HG02798 (cell line): ENCODE measurements around the gene VKORC1.
A peak's percentile ranks its signal among the peaks of the same experiment; 100 is the strongest.
"Not testable (repeated sequence)": the region's sequence is repeated elsewhere in the genome, so short reads cannot be mapped to it uniquely, and the experiment has no call there.

ENCODE experiments used
- ATAC-seq: cut with Tn5 transposase; IDR thresholded peaks from one replicate; pipeline ENCODE4 v1.9.1; 2021; ENCODE audit warnings: mild to moderate bottlenecking; ENCODE audit not compliant: unreplicated experiment, poor library complexity

VKORC1 gene

DNA sequence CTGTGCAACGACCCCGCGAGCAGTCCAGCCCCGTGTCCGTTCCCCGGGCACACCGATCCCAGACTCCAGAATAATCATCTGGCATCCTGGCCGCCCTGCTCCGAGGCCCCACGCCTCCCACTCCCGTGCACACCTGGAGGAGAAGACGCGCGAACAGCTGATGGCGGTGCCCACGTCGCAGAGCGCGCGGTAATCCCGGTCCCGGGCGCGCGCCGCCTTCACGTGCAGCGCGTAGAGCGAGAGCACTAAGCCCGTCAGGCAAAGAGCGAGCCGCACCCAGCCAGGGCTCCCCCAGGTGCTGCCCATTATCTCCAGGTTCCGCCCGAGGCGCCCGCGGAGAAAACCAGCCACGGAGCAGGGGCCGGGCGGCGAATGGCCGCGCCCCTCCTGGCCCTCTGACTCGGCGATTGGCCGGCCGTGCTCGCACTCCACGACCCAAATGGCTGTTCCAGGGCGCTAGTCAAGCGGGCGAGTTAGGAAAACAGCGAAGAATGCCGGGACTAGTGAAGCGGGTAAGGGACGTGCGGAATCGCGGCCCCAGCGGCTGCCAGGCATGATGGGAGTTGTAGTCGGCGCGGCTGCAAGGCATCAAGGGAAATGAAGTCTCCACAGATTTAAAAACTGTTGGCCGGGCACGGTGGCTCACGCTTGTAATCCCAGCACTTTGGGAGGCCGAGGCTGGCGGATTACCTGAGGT lies at the start of gene VKORC1:
Gene VKORC1 (minus strand): TSS at position 374 of the 697 bp plus-strand sequence. CDS start 68 bp downstream, at position 306.
- peak; percentile 86 for ATAC-seq

DNA sequence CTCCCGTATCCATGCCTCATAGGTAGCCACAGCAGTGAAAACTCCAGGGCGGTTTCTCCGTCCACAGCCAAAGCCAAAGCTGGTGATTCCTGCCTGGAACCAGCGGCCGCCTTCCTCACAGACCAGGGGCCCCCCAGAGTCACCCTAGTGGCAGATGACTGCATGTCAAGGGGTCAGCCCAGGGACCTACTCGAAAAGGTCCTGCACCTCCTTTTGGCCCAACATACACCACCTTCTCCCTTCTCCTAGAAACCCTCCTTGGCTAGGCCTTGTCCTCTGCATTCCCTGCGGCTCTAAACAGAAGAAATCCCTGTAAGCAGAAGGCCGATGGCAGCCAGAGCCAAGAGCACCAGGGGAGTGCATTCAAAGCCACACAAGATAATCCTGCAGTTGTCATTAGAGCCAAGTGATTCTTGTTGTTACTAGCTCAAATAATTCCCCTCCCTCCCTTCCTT lies 49.1 kb upstream of the VKORC1 start:
- ATAC-seq = no peak

DNA sequence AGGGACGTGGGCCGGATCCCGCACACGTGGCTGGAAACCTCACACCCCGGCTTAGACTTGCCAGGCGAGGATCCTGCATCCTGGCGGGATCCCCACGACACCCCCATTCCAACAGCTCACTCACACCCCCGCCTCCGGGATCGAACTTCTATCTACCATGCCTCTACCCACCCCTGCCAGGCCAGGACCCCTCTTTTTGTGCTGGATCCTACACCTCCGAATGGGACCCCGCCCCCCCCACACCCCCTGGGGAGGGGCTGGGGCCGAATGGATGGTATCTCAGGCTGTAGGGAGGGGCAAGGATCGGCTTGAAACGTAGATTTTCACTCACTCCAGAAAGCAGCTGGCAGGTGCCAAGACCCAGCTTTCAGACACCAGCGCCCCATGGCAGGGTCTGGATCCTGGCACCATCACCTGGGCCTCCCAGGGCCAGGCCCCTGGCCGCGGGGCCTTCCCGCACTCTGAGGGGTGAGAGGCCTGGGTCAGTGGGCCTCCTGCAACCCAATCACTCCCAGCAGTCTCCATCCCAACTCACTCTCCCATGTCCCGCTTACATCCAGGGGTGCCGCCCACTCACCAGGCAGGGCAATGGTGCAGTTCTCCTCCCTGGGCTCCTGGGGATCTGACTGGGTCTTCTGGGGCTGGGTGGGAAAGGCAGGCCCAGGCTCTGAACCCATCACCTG lies 48.6 kb upstream of the VKORC1 start:
- no peak for ATAC-seq

DNA sequence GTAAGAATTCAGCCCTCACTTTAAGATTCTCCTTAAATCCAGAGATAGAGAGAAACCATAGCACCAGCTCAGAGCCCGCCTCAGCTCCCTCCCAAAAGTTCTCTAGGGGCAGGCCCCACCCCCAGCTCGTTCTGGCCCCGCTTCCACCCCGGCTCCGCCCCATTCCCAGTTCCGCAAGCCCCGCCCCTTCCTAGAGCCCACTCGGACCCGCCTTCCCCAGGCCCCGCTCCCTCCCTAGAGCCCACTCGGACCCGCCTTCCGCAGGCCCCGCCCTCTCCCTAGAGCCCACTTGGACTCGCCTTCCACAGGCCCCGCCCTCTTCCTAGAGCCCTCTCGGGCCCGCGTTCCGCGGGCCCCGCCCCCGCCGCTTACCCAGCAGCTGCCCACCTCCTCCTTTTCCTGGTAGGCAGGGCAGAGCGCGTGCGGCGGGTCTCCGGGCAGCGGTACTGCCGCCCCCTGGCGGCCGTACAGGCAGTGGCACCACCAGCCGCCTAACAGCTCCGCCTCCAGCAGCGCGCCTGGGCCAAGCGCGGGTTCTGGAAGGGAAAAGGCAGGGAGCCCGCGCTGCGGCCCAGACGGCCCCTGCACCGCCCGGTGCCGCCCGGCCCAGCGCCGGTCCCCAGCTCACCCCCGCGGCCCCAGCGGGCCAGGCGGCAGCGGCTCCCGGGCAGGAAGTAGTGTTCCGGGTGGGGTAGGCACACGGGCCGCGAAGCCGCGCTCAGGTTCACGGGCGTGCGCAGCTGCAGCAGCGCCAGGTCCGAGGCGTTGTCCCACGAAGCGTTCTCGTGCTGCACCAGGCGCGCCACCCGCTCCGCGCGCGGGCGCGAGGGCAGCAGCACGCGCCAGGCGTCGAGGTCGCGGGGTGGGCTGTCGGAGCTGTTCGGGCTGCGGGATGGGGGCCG lies 47.8 kb upstream of the VKORC1 start:
- ATAC-seq = peak; percentile 95

DNA sequence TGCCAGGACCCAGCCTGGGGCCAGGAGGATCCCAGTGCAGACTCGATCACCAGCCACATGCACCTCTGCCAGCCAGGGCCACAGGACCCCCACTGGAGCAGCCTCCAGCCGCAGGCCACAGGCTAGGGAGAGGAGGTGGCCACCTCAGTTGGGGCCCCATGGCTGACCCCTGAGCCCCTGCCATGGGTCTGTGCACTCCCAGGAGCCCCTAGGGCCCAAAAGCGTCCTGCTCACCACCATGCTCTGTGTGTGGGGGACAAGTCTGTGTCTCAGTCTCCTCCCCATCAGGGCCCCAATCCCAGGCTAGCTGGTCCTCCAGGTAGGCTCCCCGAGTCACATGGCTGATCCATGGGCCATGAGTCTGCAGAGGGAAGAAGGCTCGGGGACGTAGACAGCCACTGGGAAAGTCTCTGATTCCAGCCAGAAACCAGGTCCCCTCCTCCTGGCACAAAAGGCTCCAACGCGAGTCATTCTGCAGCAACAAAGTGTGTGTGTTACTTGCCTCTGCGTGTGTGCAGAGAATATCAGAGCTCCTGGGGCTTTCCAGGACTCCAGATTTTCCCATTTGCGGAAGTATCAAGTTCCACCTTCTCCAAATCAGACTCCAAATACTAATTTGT lies 47.0 kb upstream of the VKORC1 start:
- peak; percentile 1 for ATAC-seq

DNA sequence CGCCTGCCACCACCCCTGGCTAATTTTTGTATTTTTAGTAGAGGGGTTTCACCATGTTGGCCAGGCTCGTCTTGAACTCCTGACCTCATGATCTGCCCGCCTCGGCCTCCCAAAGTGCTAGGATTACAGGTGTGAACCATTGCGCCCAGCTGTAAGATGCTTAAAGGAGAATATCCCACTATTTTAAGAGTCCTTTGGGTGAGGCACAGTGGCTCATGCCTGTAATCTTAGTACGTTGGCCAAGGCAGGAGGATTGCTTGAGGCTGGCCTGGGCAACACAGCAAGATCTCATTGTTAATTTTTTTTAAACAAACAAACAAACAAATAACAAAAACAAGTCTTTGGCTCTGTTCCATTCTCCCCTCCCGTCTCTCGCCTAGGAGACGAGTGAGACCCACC lies 46.5 kb upstream of the VKORC1 start:
- ATAC-seq = not testable (repeated sequence)

DNA sequence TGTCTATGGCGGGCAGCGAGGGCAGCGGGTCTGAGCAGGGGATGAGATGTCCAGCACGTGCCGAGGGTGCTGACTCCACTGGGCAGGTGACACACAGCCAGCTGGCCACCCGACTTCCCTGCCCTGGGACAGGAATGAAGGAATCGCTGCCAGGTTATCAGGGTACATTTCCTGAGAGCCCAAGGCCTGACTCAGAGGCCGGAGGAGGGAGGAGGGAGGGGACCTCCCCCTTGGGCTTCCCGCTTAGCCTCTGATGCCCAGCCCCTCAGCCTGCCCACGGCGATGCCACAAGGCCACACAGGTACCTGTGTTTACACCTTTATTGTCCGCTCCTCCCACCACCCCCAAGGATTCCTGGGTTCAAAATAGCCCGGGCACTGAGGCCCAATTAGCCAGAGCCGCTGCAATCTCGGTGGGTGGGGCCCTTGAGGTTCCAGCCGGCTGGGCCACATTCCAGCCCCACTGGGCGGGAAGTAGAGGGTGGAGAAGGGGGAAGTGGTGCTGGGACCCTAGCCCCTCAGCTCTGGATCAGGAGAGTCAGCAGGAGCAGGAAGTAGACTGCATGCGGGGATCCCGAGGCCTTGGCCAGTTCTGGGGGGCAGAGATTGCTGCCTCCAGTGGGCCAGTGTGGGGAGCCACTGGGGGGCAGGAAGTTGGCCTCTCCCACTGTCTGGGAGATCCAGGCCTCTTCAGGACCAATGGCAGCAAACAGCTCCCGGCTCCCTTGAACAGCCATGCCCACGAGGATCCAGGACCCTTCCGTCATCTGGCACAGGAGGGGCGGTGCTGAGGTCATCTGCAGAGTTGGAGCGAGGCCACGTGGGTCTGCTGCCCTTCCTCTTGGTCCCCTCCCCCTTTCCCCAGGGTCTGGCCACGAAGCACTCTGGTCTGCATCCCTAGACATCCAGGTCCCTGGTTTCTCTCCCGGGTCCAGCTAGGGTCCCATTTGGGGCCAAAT lies 44.3 kb upstream of the VKORC1 start:
- no peak for ATAC-seq

DNA sequence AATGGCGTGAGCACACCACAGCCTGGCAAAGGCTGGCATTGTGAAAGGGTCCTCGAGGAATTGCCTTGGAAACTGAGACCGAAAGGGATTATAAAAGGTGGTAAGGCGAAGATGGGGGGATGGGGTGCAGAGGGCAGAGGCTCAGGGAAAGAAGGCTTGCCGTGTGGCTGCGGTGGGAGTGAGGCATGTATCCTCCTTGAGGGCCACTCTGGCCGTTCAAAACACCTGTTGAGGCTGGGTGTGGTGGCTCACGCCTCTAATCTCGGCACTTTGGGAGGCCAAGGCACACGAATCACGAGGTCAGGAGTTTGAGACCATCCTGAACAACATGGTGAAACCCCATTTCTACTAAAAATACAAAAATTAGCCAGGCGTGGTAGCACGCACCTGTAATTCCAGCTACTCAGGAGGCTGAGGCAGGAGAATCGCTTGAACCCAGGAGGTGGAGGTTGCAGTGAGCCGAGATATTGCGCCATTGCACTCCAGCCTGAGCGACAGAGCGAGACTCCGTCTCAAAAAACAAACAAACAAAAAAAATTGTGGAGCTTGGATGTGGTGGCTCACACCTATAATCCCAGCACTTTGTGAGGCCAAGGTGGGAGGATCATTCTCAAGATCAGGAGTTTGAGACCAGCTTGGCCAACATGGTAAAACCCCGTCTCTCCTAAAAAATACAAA lies 42.4 kb upstream of the VKORC1 start:
- ATAC-seq = not testable (repeated sequence)

DNA sequence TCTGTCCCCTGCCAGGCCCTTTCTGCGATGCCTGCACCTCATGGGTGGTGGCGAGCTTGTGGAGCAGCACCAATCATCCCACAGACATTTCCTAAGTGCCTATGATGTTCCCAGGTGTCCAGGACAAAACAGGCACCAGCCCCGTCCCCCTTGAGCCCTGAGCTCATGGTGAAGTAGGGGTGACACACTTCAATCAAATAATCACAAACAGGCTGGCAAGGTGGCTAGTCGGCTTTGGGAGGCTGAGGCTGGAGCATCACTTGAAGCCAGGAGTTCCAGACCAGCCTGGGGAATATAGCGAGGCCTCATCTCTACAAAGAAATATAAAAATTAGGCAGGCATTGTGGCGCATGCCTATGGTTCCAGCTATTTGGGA lies 41.7 kb upstream of the VKORC1 start:
- ATAC-seq = no peak

DNA sequence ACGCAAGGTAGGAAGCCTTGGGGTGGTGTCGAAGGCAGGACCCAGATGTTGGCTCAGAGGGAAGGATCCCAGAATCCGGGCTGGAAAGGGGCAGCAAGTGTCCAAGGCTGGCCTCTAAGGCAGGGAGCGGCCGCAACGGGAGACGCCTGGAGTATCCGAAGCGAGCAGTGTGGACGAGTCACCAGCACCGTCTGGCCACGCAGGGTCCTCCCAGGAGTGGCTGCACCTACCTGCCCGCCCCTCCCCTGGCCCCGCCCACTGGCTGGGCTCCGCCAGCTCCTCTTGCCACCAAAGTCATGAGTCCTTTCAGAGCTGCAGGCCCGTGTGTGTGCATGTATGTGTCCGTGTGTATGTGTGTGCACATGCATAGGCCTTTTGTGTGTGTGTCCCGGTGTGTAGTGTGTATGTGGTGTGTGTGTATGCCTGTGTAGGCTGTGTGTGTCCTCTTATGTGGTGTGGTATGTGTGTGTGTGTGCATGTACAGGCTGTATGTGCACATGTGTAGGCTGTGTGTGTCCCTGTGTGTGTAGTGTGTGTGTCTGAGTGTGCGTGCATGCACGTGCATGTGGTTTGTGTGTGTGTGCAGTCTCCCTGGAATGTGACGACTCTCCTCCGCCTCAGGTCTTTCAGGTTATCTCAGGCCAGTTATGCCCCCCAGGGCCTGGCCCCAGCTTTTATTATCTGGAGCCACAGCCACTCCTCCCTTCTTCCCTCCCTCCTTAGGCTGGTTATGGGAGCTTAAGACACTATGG lies 41.1 kb upstream of the VKORC1 start, which contains the start of gene PRSS8:
Gene PRSS8 (minus strand): TSS at position 193 of the 752 bp plus-strand sequence. CDS start 229 bp downstream, outside the sequence.
- ATAC-seq = no peak

DNA sequence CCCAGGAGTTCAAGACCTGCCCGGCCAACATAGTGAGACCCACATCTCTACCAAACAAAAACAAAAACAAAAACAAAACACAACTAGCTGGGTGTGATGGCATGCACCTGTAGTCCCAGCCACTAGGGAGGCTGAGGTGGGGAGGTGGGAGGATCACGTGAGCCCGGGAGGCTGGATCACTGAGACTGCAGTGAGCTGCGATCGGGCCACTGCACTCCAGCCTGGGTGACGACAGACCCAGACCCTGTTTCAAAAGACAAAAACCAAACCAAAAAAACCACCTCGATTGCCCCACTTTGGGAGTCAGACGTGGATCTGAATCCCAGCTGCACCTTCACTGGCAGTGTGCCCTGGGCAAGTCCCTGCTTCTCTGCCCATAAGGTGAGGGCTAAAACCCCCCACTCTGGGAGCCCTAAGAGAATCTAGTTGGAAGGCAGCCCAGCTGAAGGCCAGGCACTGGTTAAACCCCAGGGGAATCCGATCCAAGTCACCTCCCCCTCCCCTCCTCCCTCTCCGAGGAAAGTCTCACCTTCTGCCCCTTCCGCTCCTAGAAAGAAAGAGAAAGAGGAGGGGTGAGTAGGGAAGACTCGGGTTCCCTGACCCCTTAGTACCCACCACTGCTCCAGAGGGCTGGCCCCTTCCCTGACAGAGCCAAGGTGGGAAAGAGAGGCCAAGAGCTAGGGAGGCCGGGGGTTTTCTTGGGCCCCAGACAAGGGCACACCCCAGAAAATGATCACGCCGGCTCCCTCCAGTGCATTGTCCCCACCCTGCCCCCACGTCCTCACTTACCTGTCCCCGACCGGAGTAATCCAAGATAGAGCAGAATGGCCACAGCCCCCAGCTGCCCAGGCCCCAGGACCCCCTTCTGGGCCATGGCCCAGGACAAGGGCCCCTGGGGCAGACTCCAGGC lies 40.3 kb upstream of the VKORC1 start:
- ATAC-seq = no peak

DNA sequence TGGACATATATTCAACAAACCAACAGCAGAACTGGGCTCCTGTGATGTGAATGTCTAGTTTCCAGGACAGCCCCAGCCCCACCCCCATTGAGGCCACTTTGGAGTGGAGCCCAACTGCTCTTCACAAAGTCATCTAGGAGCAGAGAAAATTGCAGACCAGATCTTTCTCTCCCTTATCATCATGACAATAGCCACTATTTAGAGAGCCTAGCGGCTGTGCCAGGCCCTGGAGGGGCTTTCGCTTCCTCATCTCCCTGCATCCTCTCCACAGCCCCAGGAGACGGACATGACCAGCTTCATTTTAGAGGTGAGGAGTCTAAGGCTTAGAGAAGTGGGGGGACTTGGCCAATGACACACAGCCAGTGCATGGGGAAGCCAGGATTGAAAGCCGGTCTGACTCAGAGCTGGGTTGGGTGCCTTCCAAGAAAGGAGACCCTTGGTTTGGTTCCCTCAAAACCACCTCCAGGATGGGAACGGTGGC lies 39.5 kb upstream of the VKORC1 start:
- ATAC-seq = no peak

DNA sequence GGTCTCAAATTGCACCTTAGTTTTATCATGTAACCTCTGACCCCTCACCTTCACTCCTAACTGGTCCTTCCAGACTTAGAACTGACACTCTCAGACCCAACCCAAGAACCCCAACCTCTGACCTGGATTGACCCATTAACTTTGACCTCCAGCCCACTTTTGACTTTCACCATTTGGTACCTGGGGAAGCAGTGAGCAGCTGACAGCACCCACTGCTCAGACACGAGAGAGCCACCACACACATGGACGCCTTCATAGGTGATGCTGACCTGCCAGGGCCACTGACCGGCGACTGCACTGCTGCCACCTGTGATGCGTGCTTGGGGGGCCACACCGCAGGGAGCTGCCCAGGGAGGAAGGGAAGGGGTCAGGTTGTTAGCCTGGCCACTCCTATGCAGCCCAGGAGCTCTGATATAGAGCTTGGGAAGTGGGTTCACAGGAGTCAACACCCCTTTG lies 38.5 kb upstream of the VKORC1 start:
- ATAC-seq = no peak

DNA sequence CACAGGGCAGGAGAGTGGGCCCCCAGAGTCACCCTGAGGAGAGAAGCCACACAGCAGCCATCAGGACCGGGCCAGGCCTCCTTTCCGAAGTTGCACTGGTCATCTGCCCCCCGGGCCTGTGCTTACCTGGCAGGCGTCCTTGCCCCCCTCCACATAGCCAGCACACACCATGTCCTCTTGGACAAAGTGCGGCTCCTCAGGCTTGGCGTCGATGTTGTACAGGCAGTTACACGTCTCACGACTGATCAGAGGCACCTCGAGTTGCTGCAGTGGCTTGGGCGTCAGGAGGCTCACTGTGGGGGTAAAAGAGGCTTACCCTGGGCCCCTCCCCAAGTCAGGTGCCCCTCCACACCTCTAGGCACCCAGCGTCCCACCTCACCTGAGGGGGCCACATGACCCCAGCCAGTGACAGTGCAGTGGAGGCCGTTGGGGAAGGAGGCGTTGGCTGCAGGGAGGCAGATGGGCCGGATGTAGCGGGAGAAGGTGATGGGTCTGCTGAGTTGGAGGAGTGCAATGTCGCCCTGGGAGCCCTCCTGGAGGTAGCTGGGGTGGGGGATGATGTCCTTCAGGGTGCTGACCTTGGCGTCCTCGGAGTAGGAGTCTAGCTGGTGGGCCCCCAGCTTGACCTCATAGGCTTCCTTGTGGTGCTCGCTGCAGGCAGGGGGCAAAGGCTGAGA lies 37.8 kb upstream of the VKORC1 start:
- no peak for ATAC-seq

DNA sequence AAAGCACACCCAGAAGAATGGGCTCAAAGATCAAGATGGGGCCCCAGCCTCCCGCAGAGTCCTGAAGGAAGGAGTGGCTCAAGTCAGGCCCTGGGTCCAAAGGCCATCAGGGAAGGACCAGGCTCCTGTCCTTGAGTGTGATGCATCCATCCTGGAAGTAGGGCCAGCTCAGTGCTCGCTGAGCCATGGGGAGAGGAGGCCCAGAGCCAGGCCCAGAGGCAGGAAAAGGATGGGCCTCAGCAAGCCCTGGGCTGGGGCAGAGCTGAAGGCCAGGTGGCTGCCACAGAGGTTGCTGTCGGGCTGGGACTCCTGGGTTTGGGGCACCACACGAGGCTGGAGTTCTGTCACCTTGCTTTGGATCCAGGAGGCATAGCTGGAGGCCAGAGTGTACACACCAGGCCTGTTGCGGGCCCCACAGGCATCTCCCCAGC lies 37.3 kb upstream of the VKORC1 start:
- no peak for ATAC-seq

DNA sequence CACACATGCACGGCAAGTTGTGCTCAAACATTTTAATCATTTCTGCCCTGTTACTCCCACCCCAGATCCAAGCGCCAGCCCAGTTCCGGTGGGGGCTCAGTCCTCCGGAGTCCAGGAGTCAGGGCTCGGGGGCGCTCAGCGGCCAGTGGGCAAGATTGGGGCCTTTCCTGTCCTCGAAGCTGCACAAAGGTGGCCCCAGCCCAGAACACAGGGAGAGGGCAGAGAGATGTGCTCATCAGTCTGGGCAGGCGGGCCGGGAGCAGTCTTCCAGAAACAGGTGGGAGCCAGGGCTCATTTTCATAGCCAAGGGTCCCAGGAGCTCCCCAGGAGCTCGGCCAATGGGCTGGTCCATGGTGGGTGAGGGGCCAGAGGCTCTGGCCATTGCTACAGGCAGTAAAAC lies 36.8 kb upstream of the VKORC1 start:
- ATAC-seq = no peak
